Left kidney (tissue), 2 donors: ENCODE results near the gene STARD13. TPM values are rescaled to one million over a fixed set of nuclear protein-coding genes. Genes with fewer than 3 reads are reported as not detected.

ENCODE experiments used
- DNase-seq: peaks from one replicate; pipeline ENCODE4 v3.0.0-alpha.2; 2013
- polyA plus RNA-seq: library from polyadenylated mRNA; unstranded; fragments of 120-200 nt; gene quantifications from one replicate; pipeline ENCODE4 v1.2.1, GENCODE V29; 2013; ENCODE audit not compliant: insufficient read length

Gene STARD13
- polyA plus RNA-seq, 1 donor = 21.3 TPM

GRCh38 chr13:33311040-33311439 is 25.5 kb upstream of the STARD13 start:
- no peak for DNase-seq

GRCh38 chr13:33310245-33311038 is 24.9 kb upstream of the STARD13 start:
- no peak for DNase-seq

DNA sequence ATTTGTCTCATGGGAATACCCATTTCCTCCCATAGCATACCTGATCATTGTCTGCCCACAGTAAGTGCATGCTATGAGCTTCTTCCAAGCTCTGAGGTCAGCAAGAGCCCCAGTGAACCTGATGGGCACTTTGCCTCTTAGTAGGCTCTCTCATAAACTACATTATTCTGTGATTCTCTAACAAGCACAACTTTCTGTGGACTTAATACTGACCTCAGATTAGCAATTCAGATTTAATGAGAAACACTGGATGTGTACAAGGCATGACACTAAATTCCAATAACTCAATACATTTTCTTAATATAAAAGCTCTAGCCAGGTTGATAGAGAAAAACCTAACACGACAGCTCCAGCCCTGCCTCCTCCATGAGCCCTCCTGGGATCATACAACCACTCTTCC is 23.3 kb upstream of the STARD13 start:
- no peak for DNase-seq

DNA sequence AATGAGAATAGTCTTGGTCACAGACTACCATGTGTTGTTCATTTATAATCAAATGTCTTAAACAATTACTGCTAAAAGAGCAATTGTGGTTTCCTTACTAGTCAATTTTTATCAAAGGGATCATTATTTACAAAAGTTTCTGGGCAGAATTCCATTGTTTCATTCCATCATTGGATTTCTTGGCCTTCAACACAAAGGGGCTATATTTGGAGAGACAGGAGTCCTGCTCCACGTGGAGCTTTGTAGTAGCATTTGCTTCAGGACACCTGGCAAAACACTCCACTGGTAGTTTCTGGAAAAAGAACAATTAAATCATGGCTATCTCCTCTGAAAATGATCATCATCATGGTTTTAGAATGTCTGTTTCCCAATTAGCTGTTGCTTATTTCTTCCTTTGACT is 22.3 kb upstream of the STARD13 start:
- DNase-seq = no peak

- no peak for DNase-seq
Observed at GRCh38 chr13:33303855-33304597, 18.5 kb upstream of the STARD13 start.

DNA sequence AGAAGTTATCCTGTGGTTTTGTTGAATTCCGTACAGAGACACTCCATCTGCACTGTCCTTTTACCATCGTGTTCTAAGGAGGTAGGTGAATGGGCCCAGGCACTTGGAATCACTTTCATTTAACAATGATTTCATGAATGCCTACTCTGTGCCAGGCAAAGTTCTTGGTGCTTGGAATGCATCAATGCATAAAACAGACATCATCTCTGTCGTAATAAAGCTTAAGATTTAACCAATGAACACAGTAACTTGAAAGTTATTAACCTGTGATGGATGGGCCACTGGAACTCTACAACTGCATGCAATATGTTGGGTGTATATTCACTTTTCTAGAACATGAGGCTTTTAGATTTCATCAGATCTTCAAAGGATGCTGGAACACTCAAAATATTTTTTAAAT is 14.1 kb upstream of the STARD13 start:
- no peak for DNase-seq

- no peak for DNase-seq
Observed at GRCh38 chr13:33296793-33297425, 11.4 kb upstream of the STARD13 start.

GRCh38 chr13:33292712-33293111 is 7.2 kb upstream of the STARD13 start:
- DNase-seq = no peak

DNA sequence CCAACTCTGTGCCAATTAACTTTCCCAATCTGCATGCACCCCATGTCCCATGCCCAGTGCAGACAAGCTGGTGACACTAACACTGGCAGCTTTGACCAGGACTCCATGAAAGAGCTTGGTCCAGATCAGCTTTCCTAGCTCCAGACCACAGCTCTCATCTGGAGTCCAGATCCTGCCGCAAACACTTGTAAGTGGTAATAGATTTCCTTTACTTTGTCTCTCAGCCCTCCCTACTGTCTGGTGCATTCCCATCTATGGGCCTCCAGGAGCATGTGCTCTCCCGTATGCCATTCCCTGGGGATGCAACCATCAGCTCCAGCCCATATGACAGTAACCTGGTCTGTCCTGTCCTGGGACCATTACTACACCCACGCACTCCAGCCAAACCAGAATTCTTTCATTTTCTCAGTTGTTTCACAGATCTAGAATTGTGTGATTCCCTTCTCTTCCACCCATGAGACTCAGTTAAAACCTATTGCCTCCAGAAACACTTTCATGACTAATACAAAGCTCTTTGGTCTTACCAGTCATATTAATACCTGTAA is 4.9 kb upstream of the STARD13 start:
- DNase-seq = no peak

GRCh38 chr13:33289966-33290365 is 4.4 kb upstream of the STARD13 start:
- DNase-seq = no peak

DNA sequence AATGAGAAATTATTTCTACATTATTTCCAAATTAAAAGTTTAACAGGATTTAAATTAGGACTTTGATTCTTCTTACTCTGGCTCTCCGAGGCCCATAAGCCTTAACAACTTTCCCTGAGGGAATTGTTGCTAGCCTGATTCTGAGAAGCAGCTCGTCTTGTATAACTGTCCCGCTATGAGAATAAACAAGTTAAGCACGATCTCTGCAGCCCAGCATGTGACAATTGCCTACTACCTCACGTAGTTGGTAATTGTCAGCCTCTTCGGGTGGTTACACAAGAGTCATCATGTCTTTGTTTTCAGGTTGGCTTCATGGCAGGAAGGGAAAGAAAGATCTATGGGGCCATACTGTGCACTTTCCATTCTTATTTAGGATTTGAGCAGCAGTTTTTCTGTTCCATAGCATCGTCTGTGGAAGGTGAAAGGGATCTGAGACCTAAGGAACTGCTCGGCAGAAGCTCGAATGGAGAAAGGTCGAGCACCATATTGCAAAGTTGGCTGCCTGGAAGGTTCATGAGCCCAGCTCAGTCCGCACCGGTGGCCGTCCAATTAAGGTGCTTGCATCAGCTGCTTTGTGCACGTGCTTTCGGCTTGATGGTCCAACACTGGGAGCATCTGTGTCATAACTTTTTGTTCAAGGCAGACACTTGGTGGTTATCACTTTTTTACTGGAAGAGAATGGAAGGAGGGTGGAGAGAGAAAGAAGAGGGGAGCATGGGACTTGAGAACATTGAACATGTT is 1.8 kb upstream of the STARD13 start:
- DNase-seq = no peak

- DNase-seq = no peak
Observed at GRCh38 chr13:33286128-33286527, 573 bp upstream of the STARD13 start.

GRCh38 chr13:33284916-33285315 is 639 bp downstream of the STARD13 start:
- no peak for DNase-seq

DNA sequence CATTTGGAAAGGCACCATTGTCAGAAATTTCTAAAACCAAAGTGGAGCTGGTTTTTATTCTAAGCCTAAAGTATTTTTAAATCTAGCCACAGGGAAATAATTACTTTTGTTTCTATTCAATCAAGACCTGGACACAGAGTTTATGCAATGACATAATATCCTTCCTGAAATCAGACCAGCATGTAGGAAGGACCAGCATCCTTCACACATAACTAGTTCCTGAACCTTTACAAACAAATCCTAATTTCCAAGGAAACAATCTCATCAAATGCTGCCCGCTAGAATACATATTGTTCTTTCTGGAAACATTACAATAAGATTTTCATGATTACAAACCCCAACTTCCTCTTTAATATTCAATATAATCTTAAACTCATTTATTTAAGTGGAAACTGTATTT is 1.5 kb downstream of the STARD13 start:
- DNase-seq = no peak

DNA sequence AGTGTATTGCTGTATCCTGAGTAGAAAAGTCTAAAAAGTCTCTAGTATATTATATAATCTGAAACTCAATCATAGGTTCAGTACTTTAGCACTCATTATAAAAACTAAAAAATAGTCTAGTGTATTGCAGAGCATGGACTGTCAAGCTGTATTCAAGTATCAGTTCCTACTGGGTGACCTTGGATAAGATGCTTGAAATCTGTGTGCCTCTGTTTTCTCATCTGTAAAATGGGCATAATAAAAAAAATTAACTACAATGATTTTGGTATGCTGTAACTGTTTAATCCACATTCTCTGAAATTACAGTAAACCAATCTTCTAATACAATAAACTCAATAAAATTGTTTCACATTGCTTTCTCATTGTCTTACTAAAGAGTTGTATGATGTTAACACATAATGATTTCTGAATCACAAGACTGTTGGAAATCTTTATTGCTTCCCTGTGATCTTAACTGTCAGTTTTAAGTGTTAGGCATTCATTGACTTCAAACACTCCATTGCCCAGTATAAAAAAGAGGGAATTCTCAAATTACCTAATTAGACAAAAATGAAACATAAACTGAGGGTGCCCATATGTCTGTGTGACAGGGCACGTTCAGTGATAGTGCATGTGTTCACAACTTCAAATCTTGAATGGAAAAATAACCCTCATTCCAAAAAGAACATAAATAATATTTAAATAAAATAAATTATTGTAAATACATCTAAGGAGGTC is 2.2 kb downstream of the STARD13 start:
- DNase-seq = no peak

DNA sequence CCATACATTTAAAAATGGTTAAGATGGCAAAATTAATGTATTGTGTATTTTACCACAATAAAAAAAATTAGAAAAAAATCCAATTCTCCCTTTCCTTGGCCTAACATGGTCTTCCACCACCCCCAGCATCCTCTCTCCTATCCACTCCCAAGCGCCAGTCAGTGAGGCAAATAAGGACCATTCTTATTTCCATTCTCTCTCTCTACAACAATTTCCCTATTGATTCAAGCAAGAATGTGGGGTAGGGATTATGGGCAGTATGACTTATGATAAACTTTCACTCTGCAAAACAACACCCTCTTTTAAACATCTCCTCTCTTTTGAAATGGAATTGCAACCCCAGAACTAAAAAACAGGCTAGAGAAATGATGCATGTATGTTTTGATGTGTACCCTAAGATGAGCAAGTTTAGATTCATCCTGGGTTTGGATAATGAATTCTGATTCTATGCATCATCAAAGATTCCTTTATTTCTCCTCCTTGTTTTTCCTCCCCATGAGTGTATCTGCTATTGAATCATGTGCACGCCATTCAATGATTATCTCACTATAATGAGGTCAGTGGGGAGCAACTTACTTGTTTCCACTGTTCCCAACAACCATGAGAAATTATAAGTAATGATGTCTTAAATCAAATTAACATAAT is 3.5 kb downstream of the STARD13 start:
- no peak for DNase-seq

GRCh38 chr13:33280923-33281322 is 4.6 kb downstream of the STARD13 start:
- no peak for DNase-seq

DNA sequence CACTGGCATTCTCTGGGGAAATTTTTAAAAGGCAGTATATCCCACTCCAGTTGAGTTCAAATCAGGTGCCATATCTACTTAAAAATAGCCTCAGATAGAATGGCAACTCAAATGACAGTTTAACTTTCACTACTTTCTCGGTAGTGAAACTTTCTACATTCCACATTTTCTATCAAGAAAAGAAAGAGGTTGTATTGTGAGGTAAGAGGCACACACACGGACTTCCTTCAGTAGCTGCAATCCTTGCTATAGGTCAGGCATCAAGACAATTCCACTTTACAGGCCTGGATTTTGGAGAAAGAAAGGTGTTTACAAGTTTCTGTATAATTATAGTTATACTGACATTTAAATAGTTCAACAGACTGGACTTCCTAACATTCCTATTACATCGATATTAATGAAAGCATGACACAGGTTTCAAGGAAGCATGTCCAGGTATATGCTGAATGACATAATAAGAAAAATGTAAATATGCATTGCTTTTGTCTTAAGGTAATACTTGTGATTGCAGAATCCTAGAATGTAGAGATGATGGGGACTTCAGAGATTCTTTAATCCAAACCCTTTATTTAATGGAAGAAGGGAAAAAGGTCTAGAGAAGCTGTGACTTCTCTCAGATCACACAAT is 5.2 kb downstream of the STARD13 start:
- DNase-seq = no peak

- DNase-seq = no peak
Observed at GRCh38 chr13:33279414-33280278, 5.9 kb downstream of the STARD13 start.
